Spleen (tissue), 7 donors: ENCODE results near the gene FAAH.

Experiments
- CTCF ChIP-seq, 11 experiments: fragments of 200-600 bp in 7 of 11; fragments of 450-650 bp in 4 of 11; sonication (generic) in 4 of 11; IDR thresholded peaks in 8 of 11; conservative IDR thresholded peaks in 3 of 11; 1 replicate in 7 of 11; 2 replicates in 4 of 11; pipeline versions ENCODE4 v1.4.0 to v1.8.0; 2016 to 2021; ENCODE audit warnings: antibody characterized with exemption in 11 of 11, inconsistent platforms in 4 of 11, mild to moderate bottlenecking in 1 of 11
- POLR2A ChIP-seq, 3 donors: fragments of 450-650 bp; IDR thresholded peaks; one replicate each; pipeline ENCODE4 v1.5.1; 2017; ENCODE audit warnings: antibody characterized with exemption in 3 of 3, mild to moderate bottlenecking in 1 of 3
- donor health status: DM: no; HTN: no; CAD: no; lungs with moderate emphysema.
- donor health status: DM: no; HTN: no; CAD: no.
- donor health status: DM: no; HTN: no; CAD: no.

- TF ChIP-seq CTCF (IDR thresholded peaks at IDR 0.05 in 8 of 11, conservative IDR thresholded peaks at IDR 0.05 in 3 of 11), result no peak
- no peak for TF ChIP-seq POLR2A (IDR thresholded peaks at IDR 0.05)
Observed at GRCh38 chr1:46455951-46456350, 61.8 kb downstream of the FAAH start.
